ENCODE measurements around the gene HEYL.

DNA sequence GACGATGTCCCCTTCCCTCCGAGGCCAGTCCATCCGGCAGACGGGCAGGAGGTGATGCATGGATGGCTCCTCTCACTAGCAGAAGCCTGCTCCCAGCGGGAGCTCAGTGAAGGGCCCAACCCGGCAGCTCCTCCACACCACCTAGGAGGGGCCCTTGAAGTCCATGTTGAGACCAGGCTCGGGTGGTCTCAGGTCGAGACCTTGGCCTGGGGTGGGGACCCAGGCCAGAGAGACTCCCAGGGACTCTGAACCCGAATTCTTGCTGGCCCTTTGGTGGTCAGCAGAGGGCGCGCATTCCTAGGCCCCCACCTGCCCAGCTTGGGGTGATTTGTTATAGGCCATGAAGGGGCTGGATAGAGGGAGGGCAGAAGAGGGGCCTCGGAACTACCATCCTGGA lies 33.1 kb upstream of the HEYL start:
- TF ChIP-seq, protein P1, sequence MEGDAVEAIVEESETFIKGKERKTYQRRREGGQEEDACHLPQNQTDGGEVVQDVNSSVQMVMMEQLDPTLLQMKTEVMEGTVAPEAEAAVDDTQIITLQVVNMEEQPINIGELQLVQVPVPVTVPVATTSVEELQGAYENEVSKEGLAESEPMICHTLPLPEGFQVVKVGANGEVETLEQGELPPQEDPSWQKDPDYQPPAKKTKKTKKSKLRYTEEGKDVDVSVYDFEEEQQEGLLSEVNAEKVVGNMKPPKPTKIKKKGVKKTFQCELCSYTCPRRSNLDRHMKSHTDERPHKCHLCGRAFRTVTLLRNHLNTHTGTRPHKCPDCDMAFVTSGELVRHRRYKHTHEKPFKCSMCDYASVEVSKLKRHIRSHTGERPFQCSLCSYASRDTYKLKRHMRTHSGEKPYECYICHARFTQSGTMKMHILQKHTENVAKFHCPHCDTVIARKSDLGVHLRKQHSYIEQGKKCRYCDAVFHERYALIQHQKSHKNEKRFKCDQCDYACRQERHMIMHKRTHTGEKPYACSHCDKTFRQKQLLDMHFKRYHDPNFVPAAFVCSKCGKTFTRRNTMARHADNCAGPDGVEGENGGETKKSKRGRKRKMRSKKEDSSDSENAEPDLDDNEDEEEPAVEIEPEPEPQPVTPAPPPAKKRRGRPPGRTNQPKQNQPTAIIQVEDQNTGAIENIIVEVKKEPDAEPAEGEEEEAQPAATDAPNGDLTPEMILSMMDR (IDR thresholded peaks at IDR 0.05; ENCODE audit: low read length): peak; percentile 84
- TF ChIP-seq EZH2 (optimal IDR thresholded peaks at IDR 0.05; ENCODE audit: low read depth, low read length): no peak

Measured in MM.1S (cell line).